8988T (cell line): Measurements from ENCODE around the gene HACD1.
"Not testable (repeated sequence)": the region's sequence is repeated elsewhere in the genome, so short reads cannot be mapped to it uniquely, and the experiment has no call there.

Experiments
- DNase-seq: peaks from one replicate; pipeline ENCODE4 v3.0.0; 2011

HACD1 gene

GRCh38 chr10:17640331-17640816, 23.2 kb upstream of the HACD1 start:
- no peak for DNase-seq

- no peak for DNase-seq
Observed at GRCh38 chr10:17637869-17638268, 20.7 kb upstream of the HACD1 start.

GRCh38 chr10:17633353-17633752, 16.2 kb upstream of the HACD1 start:
- DNase-seq, result no peak

- DNase-seq, result not testable (repeated sequence)
Observed at GRCh38 chr10:17632590-17632989, 15.4 kb upstream of the HACD1 start.

GRCh38 chr10:17626656-17627055, 9.5 kb upstream of the HACD1 start:
- DNase-seq, result no peak

- no peak for DNase-seq
Observed at GRCh38 chr10:17624996-17625395, 7.8 kb upstream of the HACD1 start.

- DNase-seq, result no peak
Observed at GRCh38 chr10:17622061-17622460, 4.9 kb upstream of the HACD1 start.

- peak; percentile 33 for DNase-seq
Observed at GRCh38 chr10:17616403-17617030, 657 bp downstream of the HACD1 start.

GRCh38 chr10:17609523-17610079, 7.6 kb downstream of the HACD1 start:
- no peak for DNase-seq

GRCh38 chr10:17607603-17608332, 9.4 kb downstream of the HACD1 start:
- DNase-seq, result peak; percentile 21

GRCh38 chr10:17607060-17607459, 10.1 kb downstream of the HACD1 start:
- DNase-seq, result no peak

GRCh38 chr10:17606547-17607040, 10.6 kb downstream of the HACD1 start:
- no peak for DNase-seq

GRCh38 chr10:17605936-17606335, 11.2 kb downstream of the HACD1 start:
- DNase-seq, result no peak

- DNase-seq, result peak; percentile 14
Observed at GRCh38 chr10:17599089-17599488, 18.1 kb downstream of the HACD1 start.

- no peak for DNase-seq
Observed at GRCh38 chr10:17597386-17597785, 19.8 kb downstream of the HACD1 start.

- no peak for DNase-seq
Observed at GRCh38 chr10:17590969-17591645, 26.1 kb downstream of the HACD1 start.

GRCh38 chr10:17589316-17589715, 27.9 kb downstream of the HACD1 start:
- not testable (repeated sequence) for DNase-seq

GRCh38 chr10:17588420-17588819, 28.8 kb downstream of the HACD1 start:
- DNase-seq, result no peak

GRCh38 chr10:17587321-17587720, 29.9 kb downstream of the HACD1 start:
- not testable (repeated sequence) for DNase-seq

GRCh38 chr10:17586821-17587234, 30.3 kb downstream of the HACD1 start:
- DNase-seq, result no peak

GRCh38 chr10:17585016-17585415, 32.2 kb downstream of the HACD1 start:
- no peak for DNase-seq

GRCh38 chr10:17580885-17581284, 36.3 kb downstream of the HACD1 start:
- no peak for DNase-seq

- DNase-seq, result no peak
Observed at GRCh38 chr10:17578603-17579002, 38.6 kb downstream of the HACD1 start.
